Femur (tissue), 1 donor: ENCODE results near the gene IFNL3.

Experiments used
- DNase-seq: peaks from one replicate; pipeline ENCODE4 v3.0.0-alpha.2; 2017

The IFNL3 gene

DNA sequence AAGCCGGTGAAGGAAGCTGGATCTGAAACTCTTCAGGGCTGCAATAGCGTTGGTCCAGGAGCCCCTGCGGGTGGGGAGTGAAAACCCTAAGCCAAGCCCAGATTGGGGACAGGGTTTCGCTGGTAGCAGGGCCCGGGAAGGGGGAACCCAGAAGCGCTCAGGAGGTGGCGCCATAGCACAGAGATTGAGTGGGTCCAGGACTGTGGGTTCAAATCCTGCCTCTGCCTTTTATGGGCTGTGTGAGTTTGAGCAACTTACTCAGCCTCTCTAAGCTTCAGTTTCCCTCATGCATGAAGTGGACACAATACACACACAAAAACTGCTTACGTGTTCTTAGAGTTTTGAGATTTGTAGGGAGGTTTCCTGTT is 32.4 kb downstream of the IFNL3 start:
- no peak for DNase-seq

DNA sequence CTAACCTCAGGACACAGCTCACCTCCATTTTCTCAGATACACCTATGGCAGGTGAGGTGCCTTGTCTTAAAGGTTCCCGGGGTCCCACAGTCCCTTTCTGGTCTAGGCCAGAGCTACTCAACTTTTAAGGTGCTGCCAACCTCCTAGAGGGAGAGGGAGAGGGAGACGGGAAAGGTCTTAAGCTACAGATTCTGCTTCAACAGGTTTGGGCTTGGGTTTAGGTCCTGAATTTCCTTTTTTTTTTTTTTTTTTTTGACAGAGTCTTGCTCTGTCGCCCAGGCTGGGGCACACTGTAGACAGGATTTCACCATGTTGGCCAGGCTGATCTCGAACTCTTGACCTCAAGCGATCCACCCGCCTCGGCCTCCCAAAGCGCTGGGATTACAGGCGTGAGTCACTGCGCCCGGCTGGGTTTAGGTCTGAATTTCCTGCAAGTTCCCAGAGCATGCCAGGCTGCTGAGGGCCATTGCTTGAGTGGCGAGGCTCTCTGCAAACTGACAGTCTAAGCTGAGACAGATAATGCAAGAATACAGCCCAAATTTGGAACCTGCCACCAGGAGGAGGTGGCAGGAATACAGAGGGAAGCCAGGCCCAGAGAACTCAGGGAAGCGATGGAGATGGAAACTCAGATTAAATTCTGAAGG is 33.0 kb downstream of the IFNL3 start:
- DNase-seq: no peak

DNA sequence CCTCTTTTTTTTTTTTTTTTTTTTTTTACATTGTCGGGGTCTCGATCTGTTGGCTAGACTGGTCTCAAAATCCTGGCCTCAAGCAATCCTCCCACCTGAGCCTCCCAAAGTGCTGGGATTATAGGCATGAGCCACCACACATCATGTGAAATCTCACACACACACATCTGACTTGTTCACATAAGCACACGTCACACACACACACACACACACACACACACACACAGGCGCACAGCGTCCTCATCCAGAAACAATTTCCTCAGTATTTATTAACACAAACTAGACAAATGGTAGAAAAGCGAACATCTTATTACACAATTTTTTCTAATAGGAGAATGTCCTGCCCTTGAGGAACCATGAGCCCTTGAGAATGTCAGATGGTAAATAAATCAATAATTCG is 35.6 kb downstream of the IFNL3 start:
- no peak for DNase-seq

GRCh38 chr19:39208175-39208795 is 36.5 kb downstream of the IFNL3 start:
- DNase-seq: no peak

DNA sequence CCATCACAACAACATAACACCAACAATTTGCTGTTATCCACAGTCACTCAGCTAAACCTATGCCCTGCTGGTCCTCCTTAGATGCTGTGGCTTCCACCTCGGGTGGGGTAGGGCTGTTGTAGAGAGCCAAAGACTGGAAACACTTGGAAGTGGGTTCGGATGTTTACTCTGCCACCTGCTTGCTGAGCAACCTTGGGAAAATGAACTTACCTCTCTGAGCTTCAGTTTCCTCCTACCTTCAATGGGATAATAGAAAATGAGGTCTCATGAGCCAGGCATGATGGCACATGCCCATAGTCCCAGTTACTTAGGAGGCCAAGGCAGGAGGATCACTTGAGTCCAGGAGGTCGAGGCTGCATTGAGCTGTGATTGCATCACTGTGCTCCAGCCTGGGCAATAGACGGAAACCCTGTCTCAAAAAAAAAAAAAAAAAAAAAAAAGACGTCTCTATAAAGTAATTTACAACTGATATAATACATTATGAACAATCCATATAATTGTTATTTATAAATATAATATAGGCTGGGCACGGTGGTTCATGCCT is 37.4 kb downstream of the IFNL3 start:
- DNase-seq: no peak

GRCh38 chr19:39206122-39206521 is 38.7 kb downstream of the IFNL3 start:
- no peak for DNase-seq

- no peak for DNase-seq
These were observed 39.4 kb downstream of the IFNL3 start for GRCh38 chr19:39205449-39205764.

DNA sequence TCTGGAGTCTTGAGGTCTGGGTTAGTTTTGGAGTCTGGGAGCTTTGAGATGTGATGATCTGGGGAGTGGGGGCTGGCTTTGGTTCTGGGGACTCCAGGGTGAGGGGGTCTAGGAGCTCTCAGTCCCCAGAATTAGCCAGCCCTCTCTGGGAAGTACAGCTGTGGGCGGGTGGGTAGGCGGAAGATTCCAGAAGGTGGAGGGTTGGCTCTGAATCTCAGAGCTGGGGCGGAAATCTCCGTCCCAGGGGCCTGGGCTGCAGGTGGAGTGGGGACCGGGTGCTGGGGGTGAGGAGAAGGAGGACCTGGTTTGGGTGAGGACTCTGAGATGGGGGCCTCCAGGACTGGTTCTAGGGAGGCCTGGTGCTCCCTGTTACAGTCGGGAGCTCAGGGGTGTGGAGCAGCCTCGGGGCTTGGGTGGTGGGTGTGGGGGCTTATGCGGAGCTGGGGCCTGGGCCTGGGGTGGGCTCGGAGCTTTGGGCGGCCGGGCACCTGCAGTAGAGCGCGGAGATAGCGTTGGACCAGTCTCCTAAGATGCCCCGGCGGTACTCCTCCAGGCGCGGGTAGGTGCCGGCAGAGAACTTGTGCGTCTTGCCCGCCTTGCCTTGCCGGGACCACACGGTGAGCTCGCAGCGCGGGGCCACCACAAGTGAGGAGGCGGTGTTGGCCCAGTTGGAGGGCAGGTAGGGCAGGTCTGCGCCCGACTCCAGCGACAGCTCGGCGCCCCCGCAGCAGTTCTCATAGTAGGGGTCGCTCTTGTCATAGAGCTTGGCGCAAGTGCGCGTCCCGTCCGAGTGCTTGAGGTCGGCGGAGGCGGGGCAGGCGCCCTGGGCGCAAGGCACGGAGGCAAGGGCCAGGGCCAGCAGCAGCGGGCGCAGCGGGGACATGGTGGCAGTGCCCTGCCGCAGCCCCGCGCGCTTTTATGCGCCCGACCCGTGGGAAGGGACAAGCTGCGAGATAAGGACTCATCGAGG is 41.1 kb downstream of the IFNL3 start, which contains the start of gene SYCN:
Gene SYCN (minus strand): TSS at position 892 of the 970 bp plus-strand sequence. CDS start 9 bp downstream, at position 883.
- no peak for DNase-seq

DNA sequence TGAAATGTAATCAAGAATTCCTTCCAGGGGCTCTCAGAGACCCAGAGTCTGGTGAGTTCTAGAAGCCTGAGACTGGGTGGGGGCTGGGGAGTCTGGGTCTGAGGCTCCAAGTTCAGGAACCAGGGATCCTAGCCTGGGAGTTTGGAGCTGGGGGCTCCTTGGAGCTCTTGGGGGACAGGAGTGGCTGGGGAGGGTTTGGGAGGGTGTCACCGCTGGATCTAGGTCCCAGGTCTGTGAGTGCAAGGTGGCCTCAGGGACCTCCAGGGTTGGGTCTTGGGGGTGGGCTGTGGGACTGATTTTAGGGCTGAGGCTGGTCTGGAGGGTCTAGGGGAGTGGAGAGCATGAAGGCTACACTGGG is 41.8 kb downstream of the IFNL3 start:
- no peak for DNase-seq

DNA sequence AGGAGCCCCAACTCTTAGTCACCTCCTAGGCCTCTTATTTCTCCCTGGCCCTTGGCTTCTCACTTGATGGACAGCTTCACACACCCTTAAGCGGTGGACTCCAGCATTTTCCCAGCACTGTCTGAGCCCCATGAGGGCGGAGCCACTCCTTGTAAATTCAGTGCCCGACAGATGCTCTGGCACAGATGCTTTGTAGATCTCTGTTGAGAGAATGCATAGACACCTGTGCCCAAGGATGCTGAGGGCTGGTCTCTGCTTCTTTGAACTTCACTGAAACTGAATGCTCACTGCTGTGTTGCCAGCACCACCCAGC is 44.0 kb downstream of the IFNL3 start:
- no peak for DNase-seq

- DNase-seq: no peak
These were observed 44.6 kb downstream of the IFNL3 start for GRCh38 chr19:39200066-39200802.

DNA sequence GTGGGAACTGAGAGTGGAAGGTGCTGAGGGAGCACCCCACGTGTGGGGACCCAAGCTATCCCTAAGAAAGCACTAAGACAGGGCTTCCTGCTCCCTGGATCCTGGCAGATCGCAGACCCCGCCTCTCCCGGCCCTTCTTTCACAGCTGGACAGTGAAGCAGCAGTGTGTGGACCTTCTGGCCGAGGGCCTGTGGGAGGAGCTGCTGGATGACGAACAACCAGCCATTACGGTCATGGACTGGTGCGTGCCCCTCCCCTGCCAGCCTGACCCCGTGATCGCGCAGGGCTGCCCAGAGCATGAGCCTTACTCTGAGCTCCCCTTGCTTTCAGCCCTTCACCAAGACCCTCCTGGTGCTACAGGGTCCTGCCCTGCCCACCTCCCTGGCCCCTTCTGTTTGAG is 45.8 kb downstream of the IFNL3 start:
- DNase-seq: peak; percentile 68

- DNase-seq: no peak
These were observed 47.0 kb downstream of the IFNL3 start for GRCh38 chr19:39197808-39198207.

GRCh38 chr19:39196860-39197562 is 47.8 kb downstream of the IFNL3 start, which contains the start of gene NCCRP1:
Gene NCCRP1, plus strand, starts transcription at chr19:39196964. Its CDS starts 19 bp downstream, at chr19:39196983.
- no peak for DNase-seq

GRCh38 chr19:39196320-39196719 is 48.5 kb downstream of the IFNL3 start:
- DNase-seq: no peak

DNA sequence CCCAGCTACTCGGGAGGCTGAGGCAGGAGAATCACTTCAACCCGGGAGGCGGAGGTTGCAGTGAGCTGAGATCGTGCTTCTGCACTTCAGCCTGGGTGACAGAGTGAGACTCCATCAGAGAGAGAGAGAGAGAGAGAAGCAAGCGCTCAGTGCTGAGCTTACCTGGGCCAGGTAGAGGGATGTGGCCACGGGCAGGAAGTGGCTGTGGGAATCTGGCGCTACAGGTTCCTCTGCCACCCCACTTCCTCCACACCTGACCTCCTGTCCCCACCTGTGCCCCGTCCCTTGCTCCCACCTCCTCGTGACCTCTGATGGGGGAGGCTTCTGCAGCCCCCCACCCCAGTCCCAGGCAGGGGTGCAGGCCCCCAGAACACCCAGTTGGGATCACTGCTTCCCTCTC is 49.1 kb downstream of the IFNL3 start:
- DNase-seq: no peak

DNA sequence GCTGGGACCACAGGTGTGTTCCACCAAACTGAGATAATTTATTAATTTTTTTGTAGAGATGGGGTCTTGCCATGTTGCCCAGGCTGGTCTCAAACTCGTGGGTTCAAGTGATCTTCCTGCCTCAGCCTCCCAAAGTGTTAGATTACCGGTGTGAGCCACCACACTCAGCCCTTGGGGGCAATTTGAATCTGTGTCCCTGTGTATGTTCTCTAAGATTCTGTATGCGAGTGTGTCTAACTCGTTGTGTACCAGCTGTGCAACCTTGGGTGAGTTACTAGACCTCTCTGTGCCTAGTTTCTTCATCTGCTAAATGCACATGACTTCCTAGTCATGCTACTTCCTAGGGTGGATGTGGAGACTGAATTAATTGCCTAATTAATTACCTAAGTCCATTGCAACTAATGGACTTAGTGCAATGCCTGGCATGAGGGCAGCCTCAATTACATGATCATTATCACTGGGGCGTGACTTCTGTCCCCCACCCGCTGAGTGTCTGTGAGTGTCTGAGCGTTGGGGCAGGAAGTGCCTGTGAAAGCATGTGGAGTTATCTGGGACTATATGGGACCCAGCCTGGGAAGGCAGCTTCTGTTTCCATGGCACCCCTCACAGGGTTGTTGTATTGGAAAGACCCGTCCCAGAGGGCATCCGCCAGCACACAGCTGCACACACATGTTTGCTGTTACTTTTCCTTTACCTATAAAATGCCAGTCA is 49.8 kb downstream of the IFNL3 start:
- no peak for DNase-seq

DNA sequence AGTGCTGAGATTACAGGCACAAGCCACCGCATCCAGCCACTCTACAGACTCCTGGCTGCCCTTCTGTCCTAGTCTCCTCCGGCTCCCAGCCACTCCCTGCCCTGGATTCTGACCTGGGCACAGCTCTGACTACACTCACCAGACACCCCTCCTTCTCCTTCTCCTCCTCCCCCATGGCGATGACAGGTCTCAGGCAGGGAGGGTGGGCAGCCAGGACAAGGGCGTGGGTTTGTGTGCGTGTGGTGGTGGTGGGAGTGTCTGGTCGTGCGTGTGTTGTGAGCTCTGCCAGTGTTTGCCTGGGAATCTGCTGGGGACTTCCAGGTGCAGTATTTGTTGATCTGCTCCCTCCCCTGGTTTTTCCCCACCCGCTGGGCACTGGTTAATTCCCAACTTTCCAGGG is 51.0 kb downstream of the IFNL3 start:
- no peak for DNase-seq
